Liver (tissue), 9 donors: ENCODE results near the gene EGR2. TPM values are rescaled to one million over a fixed set of nuclear protein-coding genes. Genes with fewer than 3 reads are reported as not detected.

ENCODE experiments used
- DNase-seq: peaks from one replicate; pipeline ENCODE4 v3.0.0-alpha.2; 2017; ENCODE audit warnings: low spot score
- H3K27ac ChIP-seq, 2 donors: one replicate each; pipeline ENCODE4 v1.7.0; 2013; ENCODE audit warnings: inconsistent platforms in 2 of 2, low read length in 2 of 2, control low read depth in 1 of 2, low read depth in 1 of 2, mild to moderate bottlenecking in 1 of 2
- H3K27me3 ChIP-seq, 4 donors: one replicate each; pipeline versions ENCODE4 v1.6.1 to v1.7.0; 2013; ENCODE audit warnings: low read length in 3 of 4, inconsistent platforms in 1 of 4, mild to moderate bottlenecking in 1 of 4, moderate library complexity in 1 of 4; ENCODE audit not compliant: control insufficient read depth in 4 of 4, insufficient read depth in 4 of 4
- H3K36me3 ChIP-seq, 4 donors: one replicate each; pipeline versions ENCODE4 v1.6.1 to v1.7.0; 2013; ENCODE audit warnings: low read length in 3 of 4, mild to moderate bottlenecking in 3 of 4, low read depth in 1 of 4, moderate library complexity in 1 of 4; ENCODE audit not compliant: control insufficient read depth in 4 of 4, insufficient read depth in 3 of 4
- H3K4me1 ChIP-seq, 4 donors: one replicate each; pipeline versions ENCODE4 v1.6.1 to v1.7.0; 2013; ENCODE audit warnings: low read length in 3 of 4, mild to moderate bottlenecking in 3 of 4, moderate library complexity in 1 of 4; ENCODE audit not compliant: control insufficient read depth in 4 of 4, insufficient read depth in 4 of 4
- H3K4me3 ChIP-seq, 3 donors: one replicate each; pipeline versions ENCODE4 v1.6.1 to v1.7.0; 2013; ENCODE audit warnings: low read length in 3 of 3, control low read depth in 1 of 3, low read depth in 1 of 3, mild to moderate bottlenecking in 1 of 3
- H3K9ac ChIP-seq, 2 donors: one replicate each; pipeline ENCODE4 v1.7.0; 2013; ENCODE audit warnings: low read length in 2 of 2, mild to moderate bottlenecking in 2 of 2, moderate library complexity in 2 of 2, control low read depth in 1 of 2, low read depth in 1 of 2
- H3K9me3 ChIP-seq, 4 donors: one replicate each; pipeline versions ENCODE4 v1.6.1 to v1.7.0; 2013; ENCODE audit warnings: low read length in 3 of 4; ENCODE audit not compliant: control insufficient read depth in 4 of 4
- EGR1 ChIP-seq, 2 donors: IDR thresholded peaks; 2 replicates each; pipeline ENCODE4 v1.6.1; 2016 to 2018; ENCODE audit warnings: antibody characterized with exemption in 2 of 2, low read depth in 2 of 2
- FOXA1 ChIP-seq: IDR thresholded peaks from 2 replicates; pipeline ENCODE4 v1.6.1; 2016; ENCODE audit warnings: antibody characterized with exemption
- FOXA2 ChIP-seq: IDR thresholded peaks from 2 replicates; pipeline ENCODE4 v1.6.1; 2016; ENCODE audit warnings: antibody characterized with exemption
- GABPA ChIP-seq, 2 donors: IDR thresholded peaks in 1 of 2; conservative IDR thresholded peaks in 1 of 2; 2 replicates each; pipeline ENCODE4 v1.6.1; 2016; ENCODE audit warnings: antibody characterized with exemption in 2 of 2, mild to moderate bottlenecking in 1 of 2, moderate library complexity in 1 of 2
- HNF4A ChIP-seq, 2 donors: conservative IDR thresholded peaks; 2 replicates each; pipeline ENCODE4 v1.6.1; 2016; ENCODE audit warnings: antibody characterized with exemption in 2 of 2, mild to moderate bottlenecking in 2 of 2
- HNF4G ChIP-seq: IDR thresholded peaks from 2 replicates; pipeline ENCODE4 v1.6.1; 2016; ENCODE audit warnings: antibody characterized with exemption
- JUND ChIP-seq, 2 donors: IDR thresholded peaks; 2 replicates each; pipeline ENCODE4 v1.6.1; 2016; ENCODE audit warnings: antibody characterized with exemption in 2 of 2
- NR2F2 ChIP-seq: IDR thresholded peaks from 2 replicates; pipeline ENCODE4 v1.6.1; 2016; ENCODE audit warnings: antibody characterized with exemption
- RAD21 ChIP-seq, 2 donors: IDR thresholded peaks; 2 replicates each; pipeline ENCODE4 v1.6.1; 2016; ENCODE audit warnings: antibody characterized with exemption in 2 of 2, mild to moderate bottlenecking in 2 of 2
- RXRA ChIP-seq, 2 donors: IDR thresholded peaks; 2 replicates each; pipeline ENCODE4 v1.6.1; 2017 to 2018; ENCODE audit warnings: antibody characterized with exemption in 2 of 2, mild to moderate bottlenecking in 1 of 2
- SP1 ChIP-seq: IDR thresholded peaks from 2 replicates; pipeline ENCODE4 v1.6.1; 2018; ENCODE audit warnings: antibody characterized with exemption, mild to moderate bottlenecking
- TAF1 ChIP-seq: conservative IDR thresholded peaks from 2 replicates; pipeline ENCODE4 v1.6.1; 2016; ENCODE audit warnings: antibody characterized with exemption, mild to moderate bottlenecking
- YY1 ChIP-seq: IDR thresholded peaks from 2 replicates; pipeline ENCODE4 v1.6.1; 2016; ENCODE audit warnings: antibody characterized with exemption, mild to moderate bottlenecking
- WGBS: extraction: QIAGEN DNeasy Blood & Tissue Kit; methylation state at CpG from one replicate; pipeline ENCODE4 v1.1.7; 2013; 5-methylcytosine and 5-hydroxymethylcytosine counted together
- polyA plus RNA-seq, 2 donors: library from polyadenylated mRNA; stranded (reverse) in 1 of 2; unstranded in 1 of 2; fragments of 200-250 nt in 1 of 2; fragments of >200 nt in 1 of 2; fragmentation: Nextera tagmentation in 1 of 2; extraction: Ambion mirVana in 1 of 2; gene quantifications; one replicate each; pipeline versions ENCODE4 v1.2.1 to v1.2.3, GENCODE V29; 2013 to 2015
- total RNA-seq, 2 donors: library from RNA; depleted of rRNA; stranded (reverse); fragments of >200 nt; gene quantifications; one replicate each; pipeline ENCODE4 v1.2.3, GENCODE V29; 2014
- TF ChIP-seq, protein P1 (sequence below): IDR thresholded peaks from 2 replicates; pipeline ENCODE4 v1.6.1; 2016; ENCODE audit warnings: antibody characterized with exemption
- TF ChIP-seq, protein P2 (sequence below): IDR thresholded peaks from 2 replicates; pipeline ENCODE4 v1.6.1; 2016; ENCODE audit warnings: antibody characterized with exemption, mild to moderate bottlenecking
- TF ChIP-seq, protein P3 (sequence below): fragments of 150-350 bp; IDR thresholded peaks from 2 replicates; pipeline ENCODE4 v1.5.1; 2017; ENCODE audit warnings: improper control_type of control experiment, low read depth, low read length; ENCODE audit not compliant: missing input control
- TF ChIP-seq, protein P4 (sequence below): IDR thresholded peaks from 2 replicates; pipeline ENCODE4 v1.6.1; 2016; ENCODE audit warnings: antibody characterized with exemption
- TF ChIP-seq, protein P5 (sequence below): IDR thresholded peaks from 2 replicates; pipeline ENCODE4 v1.6.1; 2016; ENCODE audit warnings: antibody characterized with exemption
- donor health status: healthy.
- donor health status: healthy.
- donor health status: healthy.
- donor health status: healthy.
- donor health status: healthy.

Gene EGR2
- total and polyA plus RNA-seq, 4 donors, result 0.17 to 0.76 (median 0.23) TPM

DNA sequence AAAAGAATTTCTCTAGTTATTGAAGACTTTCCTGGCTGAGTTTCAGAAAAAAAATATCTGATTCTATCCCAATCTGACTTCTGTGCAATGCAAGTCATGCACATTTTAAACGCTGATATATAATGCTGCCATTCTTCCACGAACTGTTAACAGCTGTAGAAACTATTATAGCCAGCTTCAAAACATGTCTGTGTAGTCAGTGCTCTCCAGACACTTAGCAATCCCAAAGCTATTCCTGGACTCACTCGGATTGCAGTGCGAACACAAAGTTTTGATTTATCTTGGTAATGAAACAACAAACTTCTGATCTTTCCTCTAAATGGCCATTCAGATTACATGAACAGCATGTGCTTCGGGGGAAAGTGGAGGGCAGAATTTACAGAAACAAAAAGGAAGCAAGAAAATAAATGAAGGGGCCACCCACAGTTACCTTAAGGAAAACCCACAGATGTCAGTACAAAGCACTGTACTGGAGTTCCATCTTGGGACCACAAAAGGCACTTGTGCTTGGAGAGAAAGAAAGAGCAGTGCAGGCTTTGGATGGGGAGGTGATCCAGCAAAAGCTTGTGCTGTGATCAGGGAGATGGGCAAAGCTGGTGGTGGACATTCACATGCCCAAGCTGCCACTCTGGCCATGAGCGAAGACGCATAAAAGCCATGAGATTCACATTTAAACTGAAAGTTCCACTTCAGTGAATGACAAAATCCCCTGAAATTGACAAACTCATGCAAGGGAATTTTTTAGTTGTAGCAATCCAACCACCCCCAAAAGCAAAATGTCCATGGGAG is 43.8 kb downstream of the EGR2 start:
- H3K4me3 ChIP-seq, result no peak overlapping the region
- no peak for DNase-seq
- no peak overlapping the region for H3K9ac ChIP-seq
- peaks cover 0 to 3% (median 0%) of the 10 kb centered on the region in 4 donors for H3K27me3 ChIP-seq
- H3K9me3 ChIP-seq, result no peaks in the 10 kb centered on the region
- no peak overlapping the region for H3K27ac ChIP-seq
- H3K4me1 ChIP-seq, result no peaks in the 10 kb centered on the region
- H3K36me3 ChIP-seq, result no peaks in the 10 kb centered on the region
- 73% methylated on average over 7 of the region's 7 CpGs for WGBS
- TF ChIP-seq, protein P1, sequence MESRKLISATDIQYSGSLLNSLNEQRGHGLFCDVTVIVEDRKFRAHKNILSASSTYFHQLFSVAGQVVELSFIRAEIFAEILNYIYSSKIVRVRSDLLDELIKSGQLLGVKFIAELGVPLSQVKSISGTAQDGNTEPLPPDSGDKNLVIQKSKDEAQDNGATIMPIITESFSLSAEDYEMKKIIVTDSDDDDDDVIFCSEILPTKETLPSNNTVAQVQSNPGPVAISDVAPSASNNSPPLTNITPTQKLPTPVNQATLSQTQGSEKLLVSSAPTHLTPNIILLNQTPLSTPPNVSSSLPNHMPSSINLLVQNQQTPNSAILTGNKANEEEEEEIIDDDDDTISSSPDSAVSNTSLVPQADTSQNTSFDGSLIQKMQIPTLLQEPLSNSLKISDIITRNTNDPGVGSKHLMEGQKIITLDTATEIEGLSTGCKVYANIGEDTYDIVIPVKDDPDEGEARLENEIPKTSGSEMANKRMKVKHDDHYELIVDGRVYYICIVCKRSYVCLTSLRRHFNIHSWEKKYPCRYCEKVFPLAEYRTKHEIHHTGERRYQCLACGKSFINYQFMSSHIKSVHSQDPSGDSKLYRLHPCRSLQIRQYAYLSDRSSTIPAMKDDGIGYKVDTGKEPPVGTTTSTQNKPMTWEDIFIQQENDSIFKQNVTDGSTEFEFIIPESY, result no peak
- TF ChIP-seq, protein P2, sequence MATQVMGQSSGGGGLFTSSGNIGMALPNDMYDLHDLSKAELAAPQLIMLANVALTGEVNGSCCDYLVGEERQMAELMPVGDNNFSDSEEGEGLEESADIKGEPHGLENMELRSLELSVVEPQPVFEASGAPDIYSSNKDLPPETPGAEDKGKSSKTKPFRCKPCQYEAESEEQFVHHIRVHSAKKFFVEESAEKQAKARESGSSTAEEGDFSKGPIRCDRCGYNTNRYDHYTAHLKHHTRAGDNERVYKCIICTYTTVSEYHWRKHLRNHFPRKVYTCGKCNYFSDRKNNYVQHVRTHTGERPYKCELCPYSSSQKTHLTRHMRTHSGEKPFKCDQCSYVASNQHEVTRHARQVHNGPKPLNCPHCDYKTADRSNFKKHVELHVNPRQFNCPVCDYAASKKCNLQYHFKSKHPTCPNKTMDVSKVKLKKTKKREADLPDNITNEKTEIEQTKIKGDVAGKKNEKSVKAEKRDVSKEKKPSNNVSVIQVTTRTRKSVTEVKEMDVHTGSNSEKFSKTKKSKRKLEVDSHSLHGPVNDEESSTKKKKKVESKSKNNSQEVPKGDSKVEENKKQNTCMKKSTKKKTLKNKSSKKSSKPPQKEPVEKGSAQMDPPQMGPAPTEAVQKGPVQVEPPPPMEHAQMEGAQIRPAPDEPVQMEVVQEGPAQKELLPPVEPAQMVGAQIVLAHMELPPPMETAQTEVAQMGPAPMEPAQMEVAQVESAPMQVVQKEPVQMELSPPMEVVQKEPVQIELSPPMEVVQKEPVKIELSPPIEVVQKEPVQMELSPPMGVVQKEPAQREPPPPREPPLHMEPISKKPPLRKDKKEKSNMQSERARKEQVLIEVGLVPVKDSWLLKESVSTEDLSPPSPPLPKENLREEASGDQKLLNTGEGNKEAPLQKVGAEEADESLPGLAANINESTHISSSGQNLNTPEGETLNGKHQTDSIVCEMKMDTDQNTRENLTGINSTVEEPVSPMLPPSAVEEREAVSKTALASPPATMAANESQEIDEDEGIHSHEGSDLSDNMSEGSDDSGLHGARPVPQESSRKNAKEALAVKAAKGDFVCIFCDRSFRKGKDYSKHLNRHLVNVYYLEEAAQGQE, result no peak
- TF ChIP-seq, protein P3, sequence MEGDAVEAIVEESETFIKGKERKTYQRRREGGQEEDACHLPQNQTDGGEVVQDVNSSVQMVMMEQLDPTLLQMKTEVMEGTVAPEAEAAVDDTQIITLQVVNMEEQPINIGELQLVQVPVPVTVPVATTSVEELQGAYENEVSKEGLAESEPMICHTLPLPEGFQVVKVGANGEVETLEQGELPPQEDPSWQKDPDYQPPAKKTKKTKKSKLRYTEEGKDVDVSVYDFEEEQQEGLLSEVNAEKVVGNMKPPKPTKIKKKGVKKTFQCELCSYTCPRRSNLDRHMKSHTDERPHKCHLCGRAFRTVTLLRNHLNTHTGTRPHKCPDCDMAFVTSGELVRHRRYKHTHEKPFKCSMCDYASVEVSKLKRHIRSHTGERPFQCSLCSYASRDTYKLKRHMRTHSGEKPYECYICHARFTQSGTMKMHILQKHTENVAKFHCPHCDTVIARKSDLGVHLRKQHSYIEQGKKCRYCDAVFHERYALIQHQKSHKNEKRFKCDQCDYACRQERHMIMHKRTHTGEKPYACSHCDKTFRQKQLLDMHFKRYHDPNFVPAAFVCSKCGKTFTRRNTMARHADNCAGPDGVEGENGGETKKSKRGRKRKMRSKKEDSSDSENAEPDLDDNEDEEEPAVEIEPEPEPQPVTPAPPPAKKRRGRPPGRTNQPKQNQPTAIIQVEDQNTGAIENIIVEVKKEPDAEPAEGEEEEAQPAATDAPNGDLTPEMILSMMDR, result no peak
- TF ChIP-seq, protein P4, sequence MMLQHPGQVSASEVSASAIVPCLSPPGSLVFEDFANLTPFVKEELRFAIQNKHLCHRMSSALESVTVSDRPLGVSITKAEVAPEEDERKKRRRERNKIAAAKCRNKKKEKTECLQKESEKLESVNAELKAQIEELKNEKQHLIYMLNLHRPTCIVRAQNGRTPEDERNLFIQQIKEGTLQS, result no peak
- TF ChIP-seq, protein P5, sequence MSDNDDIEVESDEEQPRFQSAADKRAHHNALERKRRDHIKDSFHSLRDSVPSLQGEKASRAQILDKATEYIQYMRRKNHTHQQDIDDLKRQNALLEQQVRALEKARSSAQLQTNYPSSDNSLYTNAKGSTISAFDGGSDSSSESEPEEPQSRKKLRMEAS, result no peak
- no peak for TF ChIP-seq EGR1 (IDR thresholded peaks at IDR 0.05; ENCODE audit: low read depth in 2 of 2)
- no peak for TF ChIP-seq RAD21 (IDR thresholded peaks at IDR 0.05)
- no peak for TF ChIP-seq HNF4A (conservative IDR thresholded peaks at IDR 0.05)
- no peak for TF ChIP-seq FOXA2
- no peak for TF ChIP-seq SP1
- TF ChIP-seq GABPA (IDR thresholded peaks at IDR 0.05 in 1 of 2, conservative IDR thresholded peaks at IDR 0.05 in 1 of 2), result no peak
- TF ChIP-seq RXRA (IDR thresholded peaks at IDR 0.05), result no peak
- no peak for TF ChIP-seq YY1
- no peak for TF ChIP-seq HNF4G
- TF ChIP-seq JUND (IDR thresholded peaks at IDR 0.05), result no peak
- TF ChIP-seq NR2F2, result no peak
- TF ChIP-seq FOXA1, result no peak
- no peak for TF ChIP-seq TAF1
